HEK293 (cell line): Measurements from ENCODE around the gene FXYD3.
A peak's percentile ranks its signal among the peaks of the same experiment; 100 is the strongest.

ENCODE experiments used
- CTCF ChIA-PET: fragments of 350-600 bp; formaldehyde crosslinking; extraction: SDS; loops from one replicate; lab custom pipeline; 2021; ENCODE audit warnings: antibody characterized with exemption; lab: Yijun Ruan, JAX
- POLR2A ChIA-PET: fragments of 300-600 bp; formaldehyde crosslinking; extraction: SDS; loops from one replicate; lab custom pipeline; 2020; ENCODE audit warnings: antibody characterized with exemption, inconsistent platforms; lab: Yijun Ruan, JAX
- H3K27ac ChIP-seq: fragments of 200-500 bp; sonication (Bioruptor generic); 2 replicates; pipeline ENCODE4 v1.5.1; 2014; ENCODE audit warnings: low read depth, low read length, control low read depth, inconsistent platforms; ENCODE audit errors: extremely low read depth
- H3K36me3 ChIP-seq, 2 experiments: fragments of 200-500 bp in 1 of 2; sonication (Bioruptor generic) in 1 of 2; 1 replicate in 1 of 2; 2 replicates in 1 of 2; pipeline ENCODE4 v1.5.1; 2014 to 2017; ENCODE audit warnings: inconsistent platforms in 2 of 2, low read length in 2 of 2; ENCODE audit not compliant: control insufficient read depth in 2 of 2, insufficient read depth in 1 of 2
- H3K4me1 ChIP-seq: fragments of 200-500 bp; sonication (Bioruptor generic); 2 replicates; pipeline ENCODE4 v1.5.1; 2014; ENCODE audit warnings: mild to moderate bottlenecking, low read length, inconsistent platforms; ENCODE audit not compliant: control insufficient read depth, insufficient read depth
- H3K4me3 ChIP-seq: 2 replicates; pipeline ENCODE4 v1.5.1; 2011; ENCODE audit warnings: low read depth, mild to moderate bottlenecking, control low read depth, low read length, moderate library complexity
- H3K9me3 ChIP-seq: fragments of 200-500 bp; sonication (Bioruptor generic); 2 replicates; pipeline ENCODE4 v1.5.1; 2014; ENCODE audit warnings: low read depth, low read length, inconsistent platforms; ENCODE audit not compliant: control insufficient read depth, insufficient read depth
- BCL6B ChIP-seq: fragments of 450-650 bp; formaldehyde crosslinking; IDR thresholded peaks from 2 replicates; pipeline ENCODE4 v1.5.1; 2017; ENCODE audit warnings: missing biosample characterization, missing genetic modification characterization
- EGR2 ChIP-seq: fragments of 450-650 bp; formaldehyde crosslinking; IDR thresholded peaks from 2 replicates; pipeline ENCODE4 v1.5.1; 2016; ENCODE audit warnings: low read depth, missing biosample characterization, missing genetic modification characterization
- REST ChIP-seq: fragments of 450-650 bp; formaldehyde crosslinking; IDR thresholded peaks from 2 replicates; pipeline ENCODE4 v1.5.1; 2016; ENCODE audit warnings: missing biosample characterization, missing genetic modification characterization
- SALL2 ChIP-seq: fragments of 450-650 bp; formaldehyde crosslinking; IDR thresholded peaks from 2 replicates; pipeline ENCODE4 v1.5.0; 2017; ENCODE audit warnings: missing biosample characterization, mild to moderate bottlenecking, missing genetic modification characterization, borderline replicate concordance
- WT1 ChIP-seq: fragments of 450-650 bp; formaldehyde crosslinking; IDR thresholded peaks from 2 replicates; pipeline ENCODE4 v1.5.1; 2016; ENCODE audit warnings: missing biosample characterization, missing genetic modification characterization
- YY2 ChIP-seq: fragments of 450-650 bp; formaldehyde crosslinking; IDR thresholded peaks from 2 replicates; pipeline ENCODE4 v1.5.1; 2016; ENCODE audit warnings: missing biosample characterization, missing genetic modification characterization
- ZBTB10 ChIP-seq: fragments of 450-650 bp; formaldehyde crosslinking; IDR thresholded peaks from 2 replicates; pipeline ENCODE4 v1.5.1; 2016; ENCODE audit warnings: missing biosample characterization, missing genetic modification characterization
- ZFHX2 ChIP-seq: fragments of 450-650 bp; formaldehyde crosslinking; conservative IDR thresholded peaks from 2 replicates; pipeline ENCODE4 v1.5.1; 2016; ENCODE audit warnings: missing biosample characterization, missing genetic modification characterization
- ZNF280D ChIP-seq: fragments of 450-650 bp; formaldehyde crosslinking; IDR thresholded peaks from 2 replicates; pipeline ENCODE4 v1.5.1; 2016; ENCODE audit warnings: missing biosample characterization, missing genetic modification characterization
- ZNF311 ChIP-seq: fragments of 450-650 bp; formaldehyde crosslinking; IDR thresholded peaks from 2 replicates; pipeline ENCODE4 v1.5.1; 2017; ENCODE audit warnings: missing biosample characterization, missing genetic modification characterization, borderline replicate concordance
- ZNF324 ChIP-seq: fragments of 450-650 bp; formaldehyde crosslinking; IDR thresholded peaks from 2 replicates; pipeline ENCODE4 v1.5.1; 2016; ENCODE audit warnings: missing biosample characterization, missing genetic modification characterization
- ZNF362 ChIP-seq: fragments of 450-650 bp; formaldehyde crosslinking; IDR thresholded peaks from 2 replicates; pipeline ENCODE4 v1.5.1; 2016; ENCODE audit warnings: missing biosample characterization, missing genetic modification characterization
- ZNF48 ChIP-seq: fragments of 450-650 bp; formaldehyde crosslinking; IDR thresholded peaks from 2 replicates; pipeline ENCODE4 v1.5.1; 2016; ENCODE audit warnings: missing biosample characterization, missing genetic modification characterization
- ZNF548 ChIP-seq: fragments of 450-650 bp; formaldehyde crosslinking; IDR thresholded peaks from 2 replicates; pipeline ENCODE4 v1.5.1; 2016; ENCODE audit warnings: missing biosample characterization, missing genetic modification characterization
- ZNF571 ChIP-seq: fragments of 450-650 bp; formaldehyde crosslinking; IDR thresholded peaks from 2 replicates; pipeline ENCODE4 v1.5.0; 2017; ENCODE audit warnings: missing biosample characterization, missing genetic modification characterization
- ZNF600 ChIP-seq: fragments of 450-650 bp; formaldehyde crosslinking; IDR thresholded peaks from 2 replicates; pipeline ENCODE4 v1.5.1; 2016; ENCODE audit warnings: missing biosample characterization, missing genetic modification characterization
- ZNF621 ChIP-seq: fragments of 450-650 bp; formaldehyde crosslinking; IDR thresholded peaks from 2 replicates; pipeline ENCODE4 v1.5.1; 2017; ENCODE audit warnings: missing biosample characterization, missing genetic modification characterization
- ZNF658 ChIP-seq: fragments of 450-650 bp; formaldehyde crosslinking; IDR thresholded peaks from 2 replicates; pipeline ENCODE4; 2016; ENCODE audit warnings: missing biosample characterization, missing genetic modification characterization
- ZNF776 ChIP-seq: fragments of 450-650 bp; formaldehyde crosslinking; IDR thresholded peaks from 2 replicates; pipeline ENCODE4 v1.5.0; 2017; ENCODE audit warnings: missing biosample characterization, missing genetic modification characterization, borderline replicate concordance

Gene FXYD3

GRCh38 chr19:35132254-35132653 lies 16.6 kb downstream of the FXYD3 start (continued):
- TF ChIP-seq ZNF280D (tag by site-specific recombination) (no peak), ZNF311 (tag by site-specific recombination) (peak; percentile 81; the same call in 1 of the 2 replicates), ZNF571 (peak; percentile 73; the same call in 1 of the 2 replicates), BCL6B (peak; percentile 15; the same call in 1 of the 2 replicates), ZNF776 (tag by site-specific recombination) (0 out of 2 replicates have a peak, but pooled peaks have one; percentile 55), ZNF324 (tag by site-specific recombination) (no peak), ZNF548 (peak; percentile 44; the same call in 1 of the 2 replicates), YY2 (tag by site-specific recombination) (peak; percentile 39; the same call in 1 of the 2 replicates), ZNF48 (tag by site-specific recombination) (no peak)
- TF ChIP-seq, all 188 proteins: peak for 20

GRCh38 chr19:35133826-35134225 lies 18.2 kb downstream of the FXYD3 start:
- Histone ChIP-seq H3K4me1 (peaks cover 3% of the 10 kb centered on the region), H3K4me3 (no peak overlapping the region), H3K27ac (no peak overlapping the region), H3K36me3 (no peaks in the 10 kb centered on the region), H3K9me3 (no peaks in the 10 kb centered on the region)
- CTCF ChIA-PET = interaction anchor here (2.8 to 5.5 kb wide), 8 partner anchors 11 to 88 kb away, joined by 29 to 108 read pairs (median 52); partner anchors contain the start of gene FXYD3
- TF ChIP-seq ZNF600 (tag by site-specific recombination) (no peak), ZNF621 (tag by site-specific recombination) (no peak), WT1 (tag by site-specific recombination) (no peak), SALL2 (tag by site-specific recombination) (no peak), EGR2 (tag by site-specific recombination) (peak; percentile 71), ZBTB10 (tag by site-specific recombination) (no peak), ZFHX2 (tag by site-specific recombination) (peak; percentile 74), ZNF280D (tag by site-specific recombination) (no peak), REST (tag by site-specific recombination) (no peak), ZNF362 (tag by site-specific recombination) (no peak), ZNF658 (tag by site-specific recombination) (no peak)
- POLR2A ChIA-PET = no interaction called here
